Measurements from ENCODE around the gene GGA1. TPM values are rescaled to one million over a fixed set of nuclear protein-coding genes. Genes with fewer than 3 reads are reported as not detected.

The GGA1 gene
- total and polyA plus RNA-seq, 11 donors, result 22.7 to 45.7 (median 27.4) TPM

GRCh38 chr22:37626556-37627075 is 18.0 kb downstream of the GGA1 start:
- H3K27me3 ChIP-seq, result no peaks in the 10 kb centered on the region
- ATAC-seq, result no peak
- DNase-seq, result no peak
- H3K4me3 ChIP-seq, result peak overlapping the region in 1 of 12 donors; percentile 15
- H3K9me3 ChIP-seq, result no peaks in the 10 kb centered on the region
- 73 to 82% (median 79%) methylated on average over 12 to 13 of the region's 13 CpGs for WGBS, 4 donors
- H3K27ac ChIP-seq, result peak overlapping the region in 10 of 12 donors; percentile 15 to 90 (median 65)
- H3K36me3 ChIP-seq, result peaks cover 0 to 78% (median 32%) of the 10 kb centered on the region in 9 donors
- H3K4me1 ChIP-seq, result peaks cover 0 to 49% (median 27%) of the 10 kb centered on the region in 12 donors
- TF ChIP-seq CTCF (IDR thresholded peaks at IDR 0.05) (no peak), POLR2A (IDR thresholded peaks at IDR 0.05) (no peak)
- intact Hi-C loops (cut with DNase I), result loop anchor here in 1 of 10 donors (5.0 kb wide), 1 partner anchor 51 kb away; the partner anchor contains the start of gene LGALS1

- H3K27me3 ChIP-seq, result no peaks in the 10 kb centered on the region
- ATAC-seq (peak in 1 of 4 donors; percentile 1), DNase-seq (no peak)
- peak overlapping the region in 9 of 12 donors; percentile 48 to 90 (median 66) for H3K27ac ChIP-seq
- H3K4me1 ChIP-seq, result peaks cover 0 to 54% (median 27%) of the 10 kb centered on the region in 12 donors
- peaks cover 0 to 78% (median 29%) of the 10 kb centered on the region in 9 donors for H3K36me3 ChIP-seq
- intact Hi-C loops (cut with DNase I), result loop anchor here in 1 of 10 donors (5.0 kb wide), 1 partner anchor 50 kb away; the partner anchor contains the start of gene LGALS1
- TF ChIP-seq POLR2A (IDR thresholded peaks at IDR 0.05), result no peak
- no peak for TF ChIP-seq CTCF (IDR thresholded peaks at IDR 0.05)
- WGBS, 4 donors, result 66 to 78% (median 68%) methylated on average over 7 of the region's 7 CpGs
- no peaks in the 10 kb centered on the region for H3K9me3 ChIP-seq
- H3K4me3 ChIP-seq, result peak overlapping the region in 1 of 12 donors; percentile 15
Measured at GRCh38 chr22:37627121-37627520, 18.5 kb downstream of the GGA1 start.

GRCh38 chr22:37627545-37627944 is 18.9 kb downstream of the GGA1 start:
- peak overlapping the region in 1 of 12 donors; percentile 15 for H3K4me3 ChIP-seq
- 65 to 86% (median 74%) methylated on average over 4 to 6 of the region's 6 CpGs for WGBS, 4 donors
- H3K27me3 ChIP-seq, result no peaks in the 10 kb centered on the region
- DNase-seq (peak in 2 of 5 donors; percentile 50 to 75), ATAC-seq (peak in 1 of 4 donors; percentile 1)
- no peaks in the 10 kb centered on the region for H3K9me3 ChIP-seq
- TF ChIP-seq POLR2A (IDR thresholded peaks at IDR 0.05) (no peak), CTCF (IDR thresholded peaks at IDR 0.05) (no peak)
- peak overlapping the region in 8 of 12 donors; percentile 56 to 90 (median 67) for H3K27ac ChIP-seq
- H3K4me1 ChIP-seq, result peaks cover 0 to 58% (median 28%) of the 10 kb centered on the region in 12 donors
- peaks cover 0 to 74% (median 25%) of the 10 kb centered on the region in 9 donors for H3K36me3 ChIP-seq
- intact Hi-C loops (cut with DNase I), result loop anchor here in 1 of 10 donors (5.0 kb wide), 1 partner anchor 50 kb away; the partner anchor contains the start of gene LGALS1

GRCh38 chr22:37628830-37629229 is 20.2 kb downstream of the GGA1 start:
- Histone ChIP-seq H3K4me1 (peaks cover 2 to 66% (median 35%) of the 10 kb centered on the region in 12 donors), H3K4me3 (no peak overlapping the region), H3K27ac (peak overlapping the region in 2 of 12 donors; percentile 88 to 90), H3K36me3 (peaks cover 0 to 62% (median 25%) of the 10 kb centered on the region in 9 donors), H3K9me3 (no peaks in the 10 kb centered on the region), H3K27me3 (no peaks in the 10 kb centered on the region)
- DNase-seq (no peak), ATAC-seq (no peak)
- intact Hi-C loops (cut with DNase I), result loop anchor here in 1 of 10 donors (5.0 kb wide), 1 partner anchor 48 kb away; the partner anchor contains the start of gene LGALS1
- no peak for TF ChIP-seq CTCF (IDR thresholded peaks at IDR 0.05)
- no peak for TF ChIP-seq POLR2A (IDR thresholded peaks at IDR 0.05)
- 86 to 94% (median 93%) methylated on average over 7 to 8 of the region's 8 CpGs for WGBS, 4 donors

Data from heart left ventricle (tissue), 16 donors.